Sigmoid colon (tissue), 4 donors: ENCODE data around the gene RIMS4.

Source experiments
- CTCF ChIP-seq, 4 experiments: fragments of 450-650 bp in 3 of 4; fragments of 200-600 bp in 1 of 4; IDR thresholded peaks; one replicate each; pipeline ENCODE4 v1.5.1; 2016 to 2019; ENCODE audit warnings: antibody characterized with exemption in 4 of 4, mild to moderate bottlenecking in 3 of 4, moderate library complexity in 2 of 4
- POLR2AphosphoS5 ChIP-seq, 4 donors: sonication (generic); formaldehyde crosslinking; IDR thresholded peaks; one replicate each; pipeline ENCODE4 v1.6.1; 2017; ENCODE audit warnings: antibody characterized with exemption in 4 of 4

- no peak for TF ChIP-seq CTCF (IDR thresholded peaks at IDR 0.05)
- no peak for TF ChIP-seq POLR2AphosphoS5 (IDR thresholded peaks at IDR 0.05)
Measured at GRCh38 chr20:44709380-44709779, 101.0 kb downstream of the RIMS4 start.
